K562 (cell line): ENCODE data around the gene SPI1. TPM values are rescaled to one million over a fixed set of nuclear protein-coding genes. Genes with fewer than 3 reads are reported as not detected.

ENCODE experiments used
- ATAC-seq: fragments of 200-7000 bp; cut with Tn5 transposase; 3 replicates; pipeline ENCODE4 v1.9.1; 2020; ENCODE audit warnings: moderate library complexity
- BruUV-seq: library from RNA; stranded (reverse); fragments of 400-500 nt; replicated peaks from 2 replicates; lab custom pipeline; 2021; lab: Mats Ljungman, UMichigan
- CTCF ChIA-PET: fragments of 300-600 bp; formaldehyde crosslinking; extraction: SDS; loops from one replicate; lab custom pipeline; 2021; ENCODE audit warnings: low intra/inter-chr PET ratio; lab: Yijun Ruan, JAX
- POLR2A ChIA-PET: fragments of 300-600, 350-650 bp; sonication (Branson Sonifier 250); formaldehyde crosslinking; extraction: SDS; loops from one replicate; lab custom pipeline; 2021; ENCODE audit warnings: antibody characterized with exemption, inconsistent platforms; lab: Yijun Ruan, JAX
- DNase-seq, 4 experiments: peaks; one replicate each; pipeline versions ENCODE4 v3.0.0 to v3.0.0-alpha.2; 2011 to 2018; ENCODE audit warnings: low spot score in 3 of 4, mixed read lengths in 3 of 4; ENCODE audit errors: extremely low read depth in 1 of 4
- FAIRE-seq: peaks from 2 replicates; lab custom pipeline; 2011; peaks lifted over from hg19 to GRCh38; lab: Jason Lieb, UNC
- H2AFZ ChIP-seq: 2 replicates; pipeline ENCODE4 v1.6.0; 2011; ENCODE audit warnings: low read depth, low read length, control low read depth, inconsistent platforms
- H3K27ac ChIP-seq: fragments of 200-600 bp; 3 replicates; pipeline ENCODE4 v1.8.0; 2011; ENCODE audit warnings: low read depth, mild to moderate bottlenecking, control low read depth, inconsistent platforms, low read length, moderate library complexity, mixed read lengths; ENCODE audit errors: extremely low read depth
- H3K27me3 ChIP-seq, 2 experiments: fragments of 300-600 bp in 1 of 2; 2 replicates in 1 of 2; 3 replicates in 1 of 2; pipeline versions ENCODE4 v1.6.0 to v1.8.0; 2011; ENCODE audit warnings: inconsistent platforms in 2 of 2, low read length in 2 of 2, mild to moderate bottlenecking in 1 of 2, mixed read lengths in 1 of 2, moderate library complexity in 1 of 2; ENCODE audit not compliant: control insufficient read depth in 2 of 2, insufficient read depth in 2 of 2
- H3K36me3 ChIP-seq: fragments of 300-600 bp; 3 replicates; pipeline ENCODE4 v1.8.0; 2011; ENCODE audit warnings: mild to moderate bottlenecking, low read length, inconsistent platforms; ENCODE audit not compliant: control insufficient read depth, insufficient read depth
- H3K4me1 ChIP-seq, 2 experiments: fragments of 200-600 bp in 1 of 2; replicated peaks in 1 of 2; 2 replicates in 1 of 2; 3 replicates in 1 of 2; pipeline versions ENCODE4 v1.5.1 to v1.8.0; 2011; ENCODE audit warnings: inconsistent platforms in 2 of 2, low read length in 2 of 2, mild to moderate bottlenecking in 1 of 2, mixed read lengths in 1 of 2, moderate library complexity in 1 of 2; ENCODE audit not compliant: control insufficient read depth in 2 of 2, insufficient read depth in 2 of 2
- H3K4me2 ChIP-seq: 2 replicates; pipeline ENCODE4 v1.6.1; 2011; ENCODE audit warnings: low read length, control low read depth, inconsistent platforms, mixed read lengths; ENCODE audit not compliant: insufficient read depth
- H3K4me3 ChIP-seq: fragments of 200-600 bp; sonication (generic), shearing (Covaris generic); 2 replicates; pipeline ENCODE4 v1.5.1; 2016; ENCODE audit warnings: control low read depth, inconsistent platforms
- H3K79me2 ChIP-seq: fragments of 200-600 bp; 3 replicates; pipeline ENCODE4 v1.8.0; 2011; ENCODE audit warnings: low read length, inconsistent platforms; ENCODE audit not compliant: control insufficient read depth, insufficient read depth
- H3K9ac ChIP-seq, 2 experiments: 2 replicates each; pipeline versions ENCODE4 v1.6.0 to v1.6.1; 2011; ENCODE audit warnings: low read depth in 2 of 2, low read length in 2 of 2, control low read depth in 1 of 2, inconsistent platforms in 1 of 2, mild to moderate bottlenecking in 1 of 2, mixed read lengths in 1 of 2; ENCODE audit not compliant: insufficient read depth in 1 of 2
- H3K9me1 ChIP-seq: one replicate; pipeline ENCODE4 v1.6.0; 2011; ENCODE audit warnings: inconsistent platforms, mild to moderate bottlenecking, low read length, moderate library complexity; ENCODE audit not compliant: control insufficient read depth, insufficient read depth
- H3K9me3 ChIP-seq: replicated peaks from 2 replicates; pipeline ENCODE4 v1.5.1; 2011; ENCODE audit warnings: low read depth, low read length, inconsistent platforms; ENCODE audit not compliant: control insufficient read depth, insufficient read depth
- H4K20me1 ChIP-seq: replicated peaks from 2 replicates; pipeline ENCODE4 v1.6.1; 2011; ENCODE audit warnings: low read length, inconsistent platforms, mixed read lengths; ENCODE audit not compliant: control insufficient read depth, insufficient read depth
- GMEB1 ChIP-seq: fragments of 250-450 bp; sonication (Bioruptor Pico); IDR thresholded peaks from 2 replicates; pipeline ENCODE4 v1.4.0; 2020; ENCODE audit warnings: mild to moderate bottlenecking
- NR2F6 ChIP-seq: fragments of 450-650 bp; formaldehyde crosslinking; IDR thresholded peaks from 2 replicates; pipeline ENCODE4 v1.4.0; 2020; ENCODE audit warnings: mild to moderate bottlenecking
- RB1 ChIP-seq: fragments of 450-650 bp; IDR thresholded peaks from 2 replicates; pipeline ENCODE4 v1.6.1; 2017; ENCODE audit warnings: low read depth, mild to moderate bottlenecking
- RERE ChIP-seq: sonication (generic); formaldehyde crosslinking; IDR thresholded peaks from 2 replicates; pipeline ENCODE4 v1.8.0; 2023; ENCODE audit warnings: missing genetic modification reagents, mild to moderate bottlenecking, borderline replicate concordance
- SRSF7 ChIP-seq: fragments of 200-400 bp; formaldehyde crosslinking; optimal IDR thresholded peaks from 2 replicates; pipeline ENCODE3; 2017; ENCODE audit warnings: mild to moderate bottlenecking, low read depth, low read length
- TRIM24 ChIP-seq, 2 experiments: fragments of 450-650 bp; IDR thresholded peaks; 2 replicates each; pipeline ENCODE4 v1.6.1; 2016
- ZKSCAN3 ChIP-seq: fragments of 250-450 bp; sonication (Bioruptor Pico); IDR thresholded peaks from 2 replicates; pipeline ENCODE4 v1.4.0; 2020
- ZNF75A ChIP-seq: fragments of 450-650 bp; formaldehyde crosslinking; IDR thresholded peaks from 2 replicates; pipeline ENCODE4 v1.4.0; 2020; ENCODE audit warnings: mild to moderate bottlenecking
- WGBS: fragments of 100-300 bp; shearing (Covaris generic); methylation state at CpG from one replicate; pipeline ENCODE4 v1.1.6; 2016; ENCODE audit warnings: low coverage, mixed read lengths; ENCODE audit not compliant: insufficient coverage; ENCODE audit errors: missing lambda C conversion rate; 5-methylcytosine and 5-hydroxymethylcytosine counted together
- in situ Hi-C: fragments of 300-500 bp; cut with MboI; formaldehyde crosslinking; loops from 4 replicates; pipeline ENCODE4 v1.15.0; 2018; ENCODE audit warnings: inconsistent platforms, mixed read lengths
- intact Hi-C: fragments of 100-400 bp; cut with micrococcal nuclease; formaldehyde crosslinking; loops from 2 replicates; pipeline ENCODE4 v1.14.2; 2022
- polyA plus RNA-seq, 8 experiments: library from polyadenylated mRNA; depleted of rRNA in 4 of 8; stranded (reverse) in 5 of 8; unstranded in 3 of 8; fragments of >200 nt; fragmentation: Nextera tagmentation in 2 of 8; fragmentation: Illumina TruSeq in 1 of 8; extraction: Ambion mirVana in 2 of 8; extraction: Trizol in 1 of 8; gene quantifications; 2 replicates each; pipeline versions ENCODE4 v1.2.1 to v1.2.3, GENCODE V29; 2011 to 2014; ENCODE audit warnings: inconsistent platforms in 1 of 8, missing spikeins in 1 of 8
- total RNA-seq, 7 experiments: library from RNA; depleted of rRNA in 6 of 7; stranded (reverse); fragments of >200 nt in 6 of 7; fragmentation: Illumina TruSeq in 2 of 7; extraction: Trizol in 2 of 7; gene quantifications; 2 replicates each; pipeline versions ENCODE4 v1.2.1 to v1.2.3, GENCODE V29; 2011 to 2021; ENCODE audit warnings: low replicate concordance in 1 of 7

SPI1 gene
- total and polyA plus RNA-seq, 9 of the 15 experiments (the other 6 are each of a cell fraction or from before 2014, with no cell fraction given), result 0.10 to 33.7 (median 10.3) TPM

GRCh38 chr11:47345890-47346563, 32.3 kb downstream of the SPI1 start:
- ChIA-PET POLR2A (interaction anchor here (0.6 to 1.5 kb wide), 2 partner anchors 82 to 359 kb away, joined by 3 to 4 read pairs; no protein-coding TSS in a partner anchor), CTCF (no interaction called here)
- TF ChIP-seq ZKSCAN3 (CRISPR knock-in tag), result peak; percentile 97
- no peak for TF ChIP-seq ZNF75A (CRISPR knock-in tag)
- TF ChIP-seq TRIM24 (IDR thresholded peaks at IDR 0.05), result peak in 1 of 2 experiments; percentile 56; a peak in 1 of 4 replicates
- no peak for TF ChIP-seq GMEB1 (CRISPR knock-in tag)
- no peak for TF ChIP-seq RERE (CRISPR knock-in tag)
- no peak for TF ChIP-seq SRSF7
- TF ChIP-seq NR2F6 (CRISPR knock-in tag), result no peak
- no peak for TF ChIP-seq RB1
- no peak overlapping the region for H3K4me3 ChIP-seq
- in situ Hi-C loops (loop anchor here (10.0 kb wide), 1 partner anchor 171 kb away; the partner anchor contains the start of gene ARFGAP2), intact Hi-C loops (no loop called here)
- peaks cover 0 to 41% of the 10 kb centered on the region in 2 experiments; a peak in 2 of 5 replicates for H3K4me1 ChIP-seq
- H3K4me2 ChIP-seq, result no peak overlapping the region
- peaks cover 13 to 44% of the 10 kb centered on the region in 2 experiments; a peak in 4 of 5 replicates for H3K27me3 ChIP-seq
- no peaks in the 10 kb centered on the region for H3K36me3 ChIP-seq
- no peak overlapping the region for H2AFZ ChIP-seq
- peaks cover 2% of the 10 kb centered on the region for H3K9me1 ChIP-seq
- H3K9me3 ChIP-seq, result no peaks in the 10 kb centered on the region
- BruUV-seq, result no TSS peak
- ATAC-seq (no peak), FAIRE-seq (no peak), DNase-seq (no peak)
- no peak overlapping the region for H3K27ac ChIP-seq
- H3K79me2 ChIP-seq, result no peaks in the 10 kb centered on the region
- WGBS, result 34% methylated on average over 18 of the region's 18 CpGs
- H4K20me1 ChIP-seq, result peaks cover 3% of the 10 kb centered on the region; the same call in 1 of the 2 replicates
- no peak overlapping the region for H3K9ac ChIP-seq
